Measurements from ENCODE around the gene CTSD.

- TF ChIP-seq, protein P1, sequence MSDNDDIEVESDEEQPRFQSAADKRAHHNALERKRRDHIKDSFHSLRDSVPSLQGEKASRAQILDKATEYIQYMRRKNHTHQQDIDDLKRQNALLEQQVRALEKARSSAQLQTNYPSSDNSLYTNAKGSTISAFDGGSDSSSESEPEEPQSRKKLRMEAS (IDR thresholded peaks at IDR 0.05), result no peak
- TF ChIP-seq POLR2A (IDR thresholded peaks at IDR 0.05; ENCODE audit: low read length) (no peak), CHD2 (IDR thresholded peaks at IDR 0.05; ENCODE audit: low read length, partially characterized antibody) (no peak)
These were observed 17.2 kb upstream of the CTSD start for GRCh38 chr11:1780700-1781592.

Measured in A549 (cell line).